Measurements from ENCODE around the gene FOXP1.
"Not testable (repeated sequence)": the region's sequence is repeated elsewhere in the genome, so short reads cannot be mapped to it uniquely, and the experiment has no call there.

FOXP1 gene

DNA sequence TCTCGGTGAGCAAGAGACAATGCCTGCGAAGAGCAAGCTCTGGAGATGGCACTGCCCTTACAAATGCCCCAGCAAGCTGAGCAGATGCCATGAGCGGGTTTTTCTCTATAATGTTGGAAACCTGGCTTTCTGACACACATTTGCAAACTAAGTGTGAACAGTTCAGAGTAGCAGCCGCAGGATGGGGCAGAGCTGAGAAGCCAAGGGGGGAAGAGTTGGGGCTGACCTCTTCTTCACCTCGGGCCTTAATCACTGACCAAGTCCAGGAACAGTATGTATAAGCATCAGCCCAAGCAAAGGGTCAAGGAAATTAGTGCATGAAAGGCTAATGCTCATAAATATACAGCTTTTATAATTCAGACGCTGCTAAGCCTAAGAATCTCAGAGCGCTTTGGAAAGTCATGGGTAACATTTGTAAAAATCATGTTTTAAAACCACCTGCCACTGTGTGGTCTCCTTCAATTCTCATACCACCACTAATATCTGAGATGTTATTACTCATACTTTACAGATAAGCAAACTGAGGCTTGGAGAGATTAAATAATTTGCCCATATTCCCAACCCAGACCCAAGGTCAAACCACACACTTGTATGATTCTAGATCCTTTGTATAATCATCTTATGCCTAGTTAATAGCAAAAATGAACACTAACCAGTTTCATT lies 603.4 kb downstream of the FOXP1 start:
- DNase-seq (ENCODE audit: low spot score): no peak

DNA sequence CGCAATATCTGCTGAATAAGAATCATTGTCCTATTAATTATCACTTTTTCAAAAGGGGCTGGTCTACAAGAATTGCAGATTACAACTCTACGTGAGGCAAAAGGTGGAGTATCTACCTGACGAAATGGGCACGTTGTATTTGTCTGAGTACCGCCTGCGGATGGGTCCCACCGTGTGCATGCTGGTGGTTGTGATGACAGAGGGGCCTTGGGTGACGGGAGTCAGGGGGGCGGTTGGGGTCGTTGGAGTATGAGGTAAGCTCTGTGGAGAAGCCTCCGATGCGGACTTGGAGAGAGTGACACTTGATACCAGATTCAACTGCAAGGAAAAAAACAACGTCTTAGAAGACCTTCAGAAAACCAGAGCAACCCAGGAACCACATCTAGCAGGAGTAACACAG lies 605.8 kb downstream of the FOXP1 start:
- no peak for DNase-seq (ENCODE audit: low spot score)

DNA sequence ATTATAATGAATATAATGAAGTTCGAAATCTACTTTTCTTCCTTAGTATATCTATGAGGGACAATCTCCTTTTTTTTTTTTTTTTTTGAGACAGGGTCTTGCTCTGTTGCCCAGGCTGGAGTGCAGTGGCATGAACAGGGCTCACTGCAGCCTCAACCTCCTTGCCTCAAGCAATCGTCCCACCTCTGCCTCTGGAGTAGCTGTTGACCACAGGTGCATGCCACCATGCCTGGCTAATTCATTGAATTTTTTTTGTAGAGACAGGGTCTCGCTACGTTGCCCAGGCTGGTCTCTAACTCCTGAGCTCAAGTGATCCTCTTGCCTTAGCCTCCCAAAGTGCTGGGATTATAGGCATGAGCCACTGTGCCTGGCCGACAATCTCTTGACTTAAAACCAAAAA lies 607.5 kb downstream of the FOXP1 start:
- not testable (repeated sequence) for DNase-seq (ENCODE audit: low spot score)

DNA sequence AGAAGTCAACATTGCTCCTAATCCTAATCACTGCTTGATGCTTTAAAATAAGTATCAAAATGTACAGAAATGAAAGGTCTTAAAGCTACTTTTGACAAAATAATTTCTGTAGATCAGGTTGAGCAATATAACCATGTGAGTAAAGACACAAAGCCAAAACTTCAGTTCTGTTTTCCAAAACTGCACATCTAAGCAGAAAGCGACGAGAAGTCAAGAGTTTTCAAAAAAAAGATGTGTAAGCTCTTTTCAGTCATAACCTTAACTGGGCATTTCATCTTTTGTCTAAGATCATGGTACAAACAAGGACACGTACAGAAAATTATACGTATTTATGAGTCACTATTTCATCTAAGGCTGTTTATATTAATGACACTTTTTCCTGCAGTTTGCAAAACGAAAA lies 608.8 kb downstream of the FOXP1 start:
- no peak for DNase-seq (ENCODE audit: low spot score)

DNA sequence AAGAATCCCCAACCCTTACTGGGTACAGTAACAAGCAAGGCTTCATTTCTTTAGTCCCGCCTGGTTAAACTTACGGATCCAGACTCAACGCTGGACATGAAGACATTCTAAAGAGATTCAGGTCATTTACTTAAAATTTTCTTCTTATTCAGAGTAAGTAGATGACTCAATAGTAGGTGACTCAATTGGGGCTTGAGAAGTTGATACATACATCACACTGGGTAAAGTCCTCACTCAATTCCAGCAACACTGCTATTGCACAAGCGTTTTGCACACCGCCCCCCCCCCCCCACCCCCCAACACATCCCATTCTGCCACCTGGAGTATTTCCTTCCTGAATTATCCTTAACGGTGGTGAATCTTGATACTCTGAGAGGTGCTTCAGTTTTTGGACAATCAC lies 610.0 kb downstream of the FOXP1 start:
- no peak for DNase-seq (ENCODE audit: low spot score)

DNA sequence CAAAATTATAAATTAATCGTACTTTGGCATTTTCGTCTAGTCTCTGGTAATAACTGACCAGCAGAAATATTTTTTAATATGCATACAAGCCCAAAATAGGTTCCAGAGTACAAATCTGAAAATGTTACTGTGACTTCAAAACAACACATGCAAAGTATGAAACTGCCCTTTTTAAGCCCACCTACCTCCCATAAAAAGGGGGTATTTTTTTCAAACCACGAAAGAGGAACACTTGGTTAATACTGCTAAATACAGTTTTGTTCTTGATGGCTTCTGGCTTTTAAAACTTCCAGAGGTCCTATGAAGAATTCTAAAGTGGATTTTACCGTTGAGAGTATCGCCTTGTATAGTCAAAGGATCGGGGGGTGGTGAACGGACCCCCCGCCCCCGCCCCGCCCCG lies 610.7 kb downstream of the FOXP1 start:
- no peak for DNase-seq (ENCODE audit: low spot score)

DNA sequence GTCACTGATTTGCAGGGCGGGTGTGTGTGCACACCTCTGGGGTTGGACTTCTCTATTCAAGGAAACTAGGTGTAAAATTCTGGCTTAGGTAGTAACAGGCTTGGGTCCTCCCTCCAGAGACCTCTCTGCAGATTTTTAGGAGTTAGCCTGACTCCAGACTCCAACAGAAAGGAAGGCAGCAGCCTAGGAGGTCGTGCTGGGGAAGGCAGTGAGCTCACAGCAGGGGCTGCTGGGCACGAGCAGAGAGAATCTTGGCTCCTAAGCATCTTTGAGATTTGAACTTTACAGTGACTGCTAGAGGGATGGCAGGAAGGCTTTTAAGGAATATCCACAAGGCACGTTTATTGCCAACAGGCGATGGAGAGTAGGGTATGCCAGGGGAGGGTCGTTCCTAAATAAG lies 612.6 kb downstream of the FOXP1 start:
- DNase-seq (ENCODE audit: low spot score): no peak

DNA sequence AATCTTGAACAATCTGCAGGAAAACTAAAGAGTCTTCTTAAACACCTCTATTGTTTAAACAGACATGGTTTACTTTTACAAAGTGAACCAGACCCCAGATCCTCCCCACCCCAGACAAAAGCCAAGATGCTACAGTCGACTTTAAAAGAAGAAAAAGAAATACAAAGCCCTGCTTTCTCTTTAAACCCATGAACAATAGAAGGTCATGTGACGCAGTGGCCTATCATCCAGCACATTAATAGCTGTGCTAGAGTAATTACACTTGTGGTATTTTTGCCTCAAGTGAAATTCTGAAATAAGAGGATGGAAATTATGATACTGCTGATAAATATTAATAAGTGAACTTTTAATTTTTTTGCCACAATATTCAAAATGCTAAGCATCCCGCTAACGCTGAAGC lies 613.4 kb downstream of the FOXP1 start:
- no peak for DNase-seq (ENCODE audit: low spot score)

DNA sequence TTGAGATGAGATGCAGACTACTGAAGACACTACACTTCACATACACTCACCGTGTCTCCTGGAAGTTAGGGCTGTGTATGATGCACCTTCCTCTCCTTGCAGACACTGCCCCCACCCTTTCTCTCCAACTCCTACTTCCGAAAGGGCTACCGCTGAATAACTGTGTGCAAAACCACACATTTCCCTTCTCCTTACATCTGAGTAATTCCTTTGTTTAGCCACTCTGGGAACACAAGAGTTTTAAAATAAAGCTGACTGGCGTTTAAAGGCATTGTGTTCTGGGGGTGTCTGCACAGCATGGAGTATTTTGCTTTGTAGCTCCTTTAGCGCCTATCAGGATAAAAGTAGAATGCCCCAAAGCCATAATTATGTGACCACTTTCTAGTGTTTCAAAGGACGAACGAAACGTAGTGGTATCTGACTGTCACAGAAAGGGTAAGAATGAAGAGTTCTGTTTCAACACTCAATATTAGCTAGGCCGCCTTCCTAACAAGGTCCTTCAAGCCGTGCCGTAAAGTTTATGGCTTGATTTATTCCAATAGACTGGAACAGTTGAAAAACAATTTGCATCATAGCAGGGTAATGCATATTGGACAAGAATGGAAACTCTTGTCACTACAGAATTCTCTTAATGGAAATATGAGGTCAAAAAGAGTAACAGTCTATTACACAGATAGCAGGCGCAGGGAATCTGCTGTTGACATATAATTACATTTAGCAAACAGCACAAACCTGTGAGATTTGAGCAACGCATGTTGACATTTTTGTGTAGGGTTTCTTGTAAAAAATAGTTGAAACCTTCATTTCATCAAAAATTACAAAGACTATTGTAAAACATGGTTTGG lies 619.9 kb downstream of the FOXP1 start:
- no peak for DNase-seq (ENCODE audit: low spot score)

DNA sequence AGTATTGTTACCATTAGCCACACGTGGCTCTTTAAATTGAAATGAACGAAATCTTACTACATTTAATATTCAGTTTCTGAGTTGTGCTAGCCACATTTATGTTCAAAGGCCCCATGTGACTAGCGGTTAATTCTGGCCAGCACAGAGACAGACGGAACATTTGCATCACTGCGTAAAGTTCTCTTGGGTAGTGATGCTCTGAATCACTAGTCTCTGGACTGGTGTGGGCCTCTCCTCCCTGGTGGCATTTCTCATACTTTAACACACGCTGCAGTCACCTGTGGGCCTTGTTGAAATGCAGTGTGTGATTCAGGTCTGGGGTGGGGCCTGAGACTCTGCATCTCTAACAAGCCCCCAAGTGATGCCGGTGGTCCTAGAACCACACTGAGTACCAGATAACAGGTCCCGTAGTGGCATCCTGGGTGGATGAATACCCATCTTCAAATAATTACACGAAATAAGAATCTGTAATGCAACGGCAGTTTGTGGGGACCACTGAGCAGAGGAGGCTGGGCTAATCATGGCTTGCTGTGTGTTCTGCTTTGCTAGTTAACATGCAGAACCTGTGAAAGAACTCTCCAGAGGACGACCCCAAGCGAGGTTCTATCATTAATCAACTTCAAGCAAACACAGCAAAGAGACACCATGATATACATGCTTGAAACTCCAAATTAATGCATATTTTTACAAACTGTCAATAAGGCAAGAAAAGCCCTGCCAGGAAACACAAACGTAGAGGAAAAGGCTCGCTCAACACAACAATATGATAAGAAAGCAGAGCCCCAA lies 623.8 kb downstream of the FOXP1 start:
- no peak for DNase-seq (ENCODE audit: low spot score)

DNA sequence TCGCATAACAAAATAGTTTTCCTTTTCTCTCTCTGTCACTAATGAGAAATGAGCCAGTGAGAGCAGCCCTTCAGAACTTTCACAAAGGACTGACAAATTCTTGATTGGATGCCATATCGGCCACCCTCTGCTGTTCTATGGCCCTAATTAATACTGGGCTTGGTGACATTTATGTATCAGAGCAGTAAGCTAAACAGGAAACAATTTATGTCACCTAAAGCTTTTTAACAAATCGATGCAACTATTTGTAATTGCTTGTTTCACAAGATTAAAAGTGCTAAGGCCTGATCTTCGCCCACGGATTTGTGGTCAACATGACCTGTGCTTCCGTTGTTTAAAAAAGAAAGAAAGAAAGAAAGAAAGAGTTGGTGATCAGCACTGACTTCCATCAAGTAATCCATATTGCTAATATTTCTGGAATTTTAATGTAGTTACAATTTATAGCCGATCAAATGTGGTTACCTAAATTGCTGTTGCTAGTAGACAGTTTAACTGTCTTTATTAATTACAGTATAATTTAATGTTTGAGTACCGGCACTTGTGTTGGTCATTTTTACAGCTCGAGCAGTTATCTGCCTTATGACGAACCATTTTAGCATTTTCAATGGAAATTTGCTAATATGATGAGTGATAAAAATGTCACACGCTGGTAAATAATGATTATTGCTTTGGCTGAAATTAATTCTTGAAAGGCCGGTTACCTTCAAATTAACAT lies 631.3 kb downstream of the FOXP1 start:
- no peak for DNase-seq (ENCODE audit: low spot score)

DNA sequence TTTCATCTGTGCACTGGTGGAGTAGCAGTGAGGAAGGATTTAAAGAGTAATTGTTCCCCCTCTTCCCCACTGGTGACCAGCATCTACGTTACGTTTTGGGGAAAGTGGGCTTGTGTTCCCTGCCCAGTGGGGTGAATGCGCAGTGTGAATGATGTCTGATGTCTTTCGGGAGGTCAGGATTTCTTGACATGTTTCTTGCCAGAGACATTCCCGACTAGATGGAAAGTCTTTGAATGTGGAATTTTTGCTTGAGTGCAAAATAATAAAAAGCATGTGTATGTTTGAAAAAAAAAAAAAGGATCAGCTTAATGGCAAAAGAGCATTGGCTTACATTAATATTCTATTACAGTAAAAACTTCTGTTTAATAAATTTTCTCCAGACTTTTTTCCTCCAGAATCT lies 632.2 kb downstream of the FOXP1 start:
- DNase-seq (ENCODE audit: low spot score): no peak

DNA sequence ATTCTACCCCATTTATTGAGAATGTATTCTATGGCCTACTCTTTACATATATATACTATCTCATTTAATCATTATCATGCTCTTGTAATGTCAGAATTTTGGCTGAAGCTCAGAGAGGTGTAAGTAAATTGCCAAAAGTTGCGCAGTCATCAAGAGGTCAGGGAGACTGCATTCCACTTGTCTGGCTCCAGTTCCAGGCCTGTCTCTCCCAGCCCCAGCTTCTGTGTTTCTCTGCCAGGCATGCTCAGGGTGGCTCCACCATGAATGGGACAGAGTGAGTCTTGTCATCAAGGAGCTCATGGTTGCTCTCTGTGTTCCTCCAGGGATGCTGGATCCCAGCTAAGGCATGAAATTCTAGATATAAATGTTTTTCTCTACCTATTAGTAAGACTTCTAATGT lies 635.9 kb downstream of the FOXP1 start:
- no peak for DNase-seq (ENCODE audit: low spot score)

DNA sequence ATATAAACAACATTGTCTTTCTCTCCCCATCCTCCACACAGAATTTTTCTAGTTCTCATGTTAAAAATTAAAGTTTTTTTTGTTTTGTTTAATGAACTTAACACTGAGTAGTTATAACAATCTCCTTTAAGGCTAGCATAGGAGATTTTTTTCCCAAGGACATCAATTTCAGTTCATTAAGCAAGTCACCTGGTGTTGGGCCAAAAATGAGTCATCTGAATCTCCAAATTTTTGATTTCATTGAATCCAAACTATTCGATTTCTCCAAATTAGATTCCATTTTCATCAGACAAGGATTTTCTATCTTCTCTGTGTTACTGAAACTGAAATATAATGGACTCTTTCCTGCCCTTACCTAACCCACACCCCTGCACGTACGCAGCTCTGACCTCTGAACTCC lies 639.6 kb downstream of the FOXP1 start:
- no peak for DNase-seq (ENCODE audit: low spot score)

DNA sequence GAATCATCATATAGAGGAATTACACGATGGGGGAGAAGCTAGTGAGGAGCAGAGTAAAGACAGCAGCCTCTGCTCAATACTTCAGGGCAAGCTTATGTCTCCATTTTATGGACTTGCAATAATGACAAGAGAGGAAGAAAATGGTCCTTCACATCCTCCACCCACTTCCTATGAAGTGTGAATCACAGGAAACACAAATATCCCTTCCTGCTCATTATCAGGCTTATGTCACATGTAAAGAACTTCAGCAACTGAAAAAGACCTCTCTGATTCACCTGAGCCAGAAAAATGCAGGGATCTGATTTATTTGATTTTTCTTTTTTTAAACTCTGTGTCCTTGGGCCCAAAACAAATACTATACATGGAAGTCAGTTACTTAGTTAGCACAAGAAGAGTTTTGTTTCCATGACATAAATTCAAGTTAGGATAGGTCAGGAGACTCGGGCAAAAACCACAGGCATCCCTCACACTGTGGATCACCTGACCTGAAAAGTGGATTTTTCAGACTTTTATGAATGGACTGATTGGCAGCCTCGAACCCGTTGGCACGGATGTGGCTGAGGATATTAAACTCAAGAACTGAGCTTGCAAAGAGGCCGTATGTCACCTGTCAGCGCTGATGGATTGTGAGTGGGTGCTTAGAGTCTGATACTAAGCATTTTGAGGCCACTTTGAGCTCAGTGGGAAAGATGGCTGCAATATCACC lies 650.3 kb downstream of the FOXP1 start:
- DNase-seq (ENCODE audit: low spot score): no peak

DNA sequence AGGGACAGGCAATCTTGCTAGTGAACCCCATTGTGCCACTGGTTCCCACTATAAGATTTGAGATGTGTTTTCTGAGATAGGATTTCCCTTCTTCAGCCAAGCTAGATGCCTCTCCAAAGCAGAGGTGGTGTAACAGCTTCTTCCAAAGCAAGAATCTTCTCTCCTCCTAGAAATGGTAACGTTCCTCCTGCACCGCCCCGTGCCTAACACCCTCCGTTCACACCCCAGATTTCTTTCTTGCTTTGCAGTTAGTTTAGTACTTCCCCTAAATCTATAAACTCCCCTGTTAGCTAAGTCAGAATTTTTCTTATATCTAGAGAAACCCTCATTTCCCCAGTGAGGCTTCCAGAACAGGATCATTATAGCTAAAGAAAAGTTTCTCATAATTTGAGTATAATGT lies 653.5 kb downstream of the FOXP1 start:
- no peak for DNase-seq (ENCODE audit: low spot score)

DNA sequence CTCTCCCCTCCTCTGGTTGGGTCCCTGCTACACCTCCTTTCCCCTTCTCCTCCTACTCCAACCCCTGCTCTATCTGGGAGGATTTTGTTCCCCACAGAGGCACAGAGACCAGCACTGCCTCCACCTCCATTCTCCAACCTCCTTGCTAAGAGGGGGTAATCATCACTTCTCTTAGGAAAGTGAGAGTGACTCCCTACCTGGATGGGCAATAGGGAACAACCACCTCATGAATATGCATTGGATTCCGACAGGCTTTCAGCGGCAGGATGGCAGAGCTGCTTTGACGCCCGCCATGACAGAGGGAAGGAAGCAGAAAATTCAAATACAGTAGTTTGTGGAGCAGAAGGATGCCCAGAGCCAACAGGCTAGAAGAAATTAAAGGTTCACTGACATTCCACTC lies 656.3 kb downstream of the FOXP1 start:
- no peak for DNase-seq (ENCODE audit: low spot score)

DNA sequence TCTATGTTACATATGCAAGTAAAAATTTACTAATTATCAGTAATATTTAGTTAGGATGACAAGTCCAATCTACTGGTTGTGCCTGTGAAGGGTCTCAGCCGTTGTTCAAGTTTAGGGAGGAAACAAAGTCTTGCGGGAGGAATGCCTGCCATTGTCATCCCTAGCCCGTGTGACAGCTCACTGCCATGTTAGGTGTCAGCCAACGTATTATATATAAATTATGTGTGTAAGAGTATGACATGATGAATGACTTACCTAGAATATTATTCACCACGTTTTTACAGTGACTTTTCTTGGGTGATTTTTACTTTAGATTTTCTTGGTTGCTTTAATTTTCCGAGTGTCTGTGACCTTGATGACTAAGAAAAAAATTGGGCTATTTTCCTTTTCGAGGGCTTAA lies 656.7 kb downstream of the FOXP1 start:
- DNase-seq (ENCODE audit: low spot score): no peak

DNA sequence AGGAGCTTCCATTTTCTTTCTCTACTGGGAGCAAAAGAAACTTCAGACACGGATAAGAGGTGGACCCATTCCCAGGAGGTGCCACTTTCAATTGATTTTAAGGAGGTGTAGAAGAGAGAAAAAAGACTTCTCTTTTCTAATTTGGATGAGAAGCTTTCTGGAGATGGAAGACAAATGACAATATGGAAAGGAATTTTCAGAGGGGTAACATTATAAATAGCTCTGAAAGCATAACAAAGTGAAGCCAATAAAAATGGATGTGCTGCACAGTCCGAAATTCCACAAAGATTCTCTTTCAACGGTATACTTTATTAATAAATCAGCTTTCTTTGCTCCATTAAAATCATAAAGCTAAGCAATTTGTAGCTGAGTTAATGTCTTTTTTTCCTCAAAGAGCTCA lies 663.9 kb downstream of the FOXP1 start:
- no peak for DNase-seq (ENCODE audit: low spot score)

DNA sequence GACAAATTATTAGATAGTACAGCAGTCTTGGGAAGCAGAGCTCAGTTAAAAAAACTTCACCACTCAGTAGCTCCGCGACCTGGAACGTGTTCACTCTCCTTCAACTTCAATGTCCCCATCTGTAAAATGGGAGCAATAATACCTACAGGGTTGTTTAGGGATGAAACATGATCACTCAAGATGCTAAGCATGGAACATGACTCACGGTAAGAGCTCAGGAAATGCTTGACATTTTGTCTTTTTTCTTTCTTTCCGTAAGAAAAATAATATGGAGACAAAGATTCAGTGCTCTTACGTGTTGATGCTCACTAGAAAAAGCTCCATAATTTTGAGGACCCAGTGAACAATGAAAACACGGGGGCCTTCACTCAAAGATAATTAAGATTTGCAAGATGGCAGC lies 664.4 kb downstream of the FOXP1 start:
- DNase-seq (ENCODE audit: low spot score): no peak

DNA sequence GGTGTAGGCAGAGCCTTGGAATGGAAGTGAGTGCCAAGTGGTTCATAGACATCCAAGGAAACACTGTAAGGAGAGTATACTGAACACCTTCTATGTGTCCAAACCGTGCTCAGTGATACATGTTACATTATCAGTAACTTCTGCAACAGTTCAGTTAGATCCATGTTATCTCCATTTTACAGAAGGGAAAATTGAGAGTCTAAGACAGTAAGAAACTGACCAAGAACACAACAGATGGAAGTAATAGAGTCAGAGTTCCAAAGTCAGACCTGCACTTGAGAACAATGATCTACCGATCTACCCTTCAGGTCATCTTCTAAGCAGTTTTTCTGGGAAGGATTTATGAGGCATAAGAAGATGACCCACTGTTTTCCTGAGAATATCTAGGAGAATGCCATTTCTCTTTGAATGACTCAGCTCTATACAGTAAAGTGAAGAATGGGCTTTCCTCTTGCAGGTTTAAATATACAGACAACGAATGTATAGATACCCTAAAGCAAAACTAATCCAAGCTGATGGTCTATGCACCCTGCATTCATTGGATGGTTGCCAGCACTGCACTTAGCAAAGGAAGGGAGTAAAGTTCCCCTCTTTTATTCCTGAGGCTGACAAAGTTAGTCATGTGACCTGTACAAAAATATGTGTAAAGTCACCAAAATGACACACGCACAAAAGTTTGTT lies 667.0 kb downstream of the FOXP1 start:
- DNase-seq (ENCODE audit: low spot score): no peak
